CD4-positive, alpha-beta T cell (primary cell): ENCODE data around the gene TBX4. TPM values are rescaled to one million over a fixed set of nuclear protein-coding genes. Genes with fewer than 3 reads are reported as not detected.

Source experiments
- ATAC-seq: fragments of 200-7000 bp; cut with Tn5 transposase; one replicate; pipeline ENCODE4 v1.10.0; 2022; ENCODE audit warnings: mild to moderate bottlenecking; ENCODE audit not compliant: poor library complexity
- CTCF ChIA-PET: fragments of 350-600 bp; sonication (Branson Sonifier 250); formaldehyde crosslinking; loops from one replicate; lab custom pipeline; 2021; ENCODE audit warnings: antibody characterized with exemption, inconsistent platforms; lab: Charles Lee
- POLR2A ChIA-PET: fragments of 350-600 bp; sonication (Branson Sonifier 250); formaldehyde crosslinking; loops from one replicate; lab custom pipeline; 2021; ENCODE audit warnings: antibody characterized with exemption, inconsistent platforms; lab: Charles Lee
- DNase-seq, 14 experiments: peaks; one replicate each; pipeline ENCODE4 v3.0.0-alpha.2; 2013 to 2020; ENCODE audit warnings: mixed read lengths in 2 of 14
- H3K27ac ChIP-seq, 2 donors: one replicate each; pipeline versions ENCODE4 v1.5.1 to v1.7.0; 2013; ENCODE audit warnings: low read length in 2 of 2, low read depth in 1 of 2, mild to moderate bottlenecking in 1 of 2
- H3K27me3 ChIP-seq, 2 experiments: 1 replicate in 1 of 2; 2 replicates in 1 of 2; pipeline versions ENCODE4 v1.6.1 to v1.7.0; 2013; ENCODE audit warnings: low read length in 2 of 2, control low read depth in 1 of 2, mild to moderate bottlenecking in 1 of 2, moderate library complexity in 1 of 2; ENCODE audit not compliant: insufficient read depth in 2 of 2, control insufficient read depth in 1 of 2
- H3K36me3 ChIP-seq: one replicate; pipeline ENCODE4 v1.6.1; 2013; ENCODE audit warnings: low read length, control low read depth; ENCODE audit not compliant: insufficient read depth
- H3K4me1 ChIP-seq: one replicate; pipeline ENCODE4 v1.6.1; 2013; ENCODE audit warnings: low read length, control low read depth; ENCODE audit not compliant: insufficient read depth
- H3K4me3 ChIP-seq: one replicate; pipeline ENCODE4 v1.5.1; 2013; ENCODE audit warnings: mild to moderate bottlenecking, low read length, moderate library complexity
- H3K9me3 ChIP-seq, 2 experiments: 1 replicate in 1 of 2; 2 replicates in 1 of 2; pipeline versions ENCODE4 v1.6.1 to v1.7.0; 2013; ENCODE audit warnings: low read length in 2 of 2, mild to moderate bottlenecking in 2 of 2, control low read depth in 1 of 2, moderate library complexity in 1 of 2; ENCODE audit not compliant: control insufficient read depth in 1 of 2, insufficient read depth in 1 of 2
- H3K27ac Mint-ChIP-seq: one replicate; pipeline ENCODE4 v1.8.0; 2020; ENCODE audit warnings: mixed read lengths
- H3K27me3 Mint-ChIP-seq: one replicate; pipeline ENCODE4 v1.8.0; 2021; ENCODE audit warnings: mixed read lengths
- H3K36me3 Mint-ChIP-seq: one replicate; pipeline ENCODE4 v1.8.0; 2021; ENCODE audit warnings: low read depth, mixed read lengths
- H3K4me1 Mint-ChIP-seq: one replicate; pipeline ENCODE4 v1.8.0; 2021; ENCODE audit warnings: low read depth, mixed read lengths
- H3K4me3 Mint-ChIP-seq: one replicate; pipeline ENCODE4 v1.8.0; 2020; ENCODE audit warnings: mild to moderate bottlenecking, mixed read lengths
- H3K9me3 Mint-ChIP-seq: one replicate; pipeline ENCODE4 v1.8.0; 2020; ENCODE audit warnings: mixed read lengths
- intact Hi-C, 2 experiments: fragments of 100-400 bp; cut with DNase I in 1 of 2; cut with micrococcal nuclease in 1 of 2; formaldehyde crosslinking; loops; one replicate each; pipeline versions ENCODE4 v1.15.1 to v1.9.0; 2023 to 2025; cut with DNase I, micrococcal nuclease
- total RNA-seq, 174 experiments: library from RNA in 2 of 174; stranded (reverse) in 2 of 174; gene quantifications; one replicate each; pipeline ENCODE4 v1.2.3 and lab custom pipeline; 2021 to 2026
- TF ChIP-seq, protein P1 (sequence below): fragments of 200-600 bp; IDR thresholded peaks from one replicate; pipeline ENCODE4 v1.8.0; 2022; ENCODE audit warnings: antibody characterized with exemption, mild to moderate bottlenecking

TBX4 gene
- total RNA-seq, 2 experiments from 2014 or later = not detected

DNA sequence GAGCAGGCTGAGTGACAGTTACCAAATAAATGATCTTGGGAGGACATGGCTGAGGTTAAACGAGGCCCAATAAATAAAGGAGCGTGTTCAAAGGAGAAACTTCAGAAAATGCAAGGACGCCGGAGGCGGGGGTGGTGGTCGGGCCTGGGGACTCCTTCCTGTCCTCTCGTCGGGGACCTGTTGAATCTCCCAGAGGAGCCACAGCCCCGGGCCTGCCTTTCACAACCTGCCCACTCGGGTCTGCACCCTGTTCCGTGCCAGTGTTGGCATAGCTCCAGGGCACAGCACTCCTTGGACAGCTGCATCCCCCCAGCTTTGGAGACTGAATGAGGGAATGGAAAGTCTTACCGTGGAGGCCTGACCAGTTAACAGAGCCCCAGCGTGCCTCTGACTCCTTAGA lies 8.1 kb upstream of the TBX4 start:
- POLR2A ChIA-PET = no interaction called here
- H3K4me1 Mint-ChIP-seq = no peaks in the 10 kb centered on the region
- ATAC-seq (no peak), DNase-seq (no peak)
- peaks cover 2% of the 10 kb centered on the region for H3K36me3 Mint-ChIP-seq
- Histone ChIP-seq H3K4me1 (no peaks in the 10 kb centered on the region), H3K27ac (no peak overlapping the region), H3K36me3 (no peaks in the 10 kb centered on the region), H3K4me3 (no peak overlapping the region), H3K9me3 (no peaks in the 10 kb centered on the region), H3K27me3 (peaks cover 28 to 50% of the 10 kb centered on the region in 2 experiments)
- no peak overlapping the region for H3K4me3 Mint-ChIP-seq
- TF ChIP-seq, protein P1, sequence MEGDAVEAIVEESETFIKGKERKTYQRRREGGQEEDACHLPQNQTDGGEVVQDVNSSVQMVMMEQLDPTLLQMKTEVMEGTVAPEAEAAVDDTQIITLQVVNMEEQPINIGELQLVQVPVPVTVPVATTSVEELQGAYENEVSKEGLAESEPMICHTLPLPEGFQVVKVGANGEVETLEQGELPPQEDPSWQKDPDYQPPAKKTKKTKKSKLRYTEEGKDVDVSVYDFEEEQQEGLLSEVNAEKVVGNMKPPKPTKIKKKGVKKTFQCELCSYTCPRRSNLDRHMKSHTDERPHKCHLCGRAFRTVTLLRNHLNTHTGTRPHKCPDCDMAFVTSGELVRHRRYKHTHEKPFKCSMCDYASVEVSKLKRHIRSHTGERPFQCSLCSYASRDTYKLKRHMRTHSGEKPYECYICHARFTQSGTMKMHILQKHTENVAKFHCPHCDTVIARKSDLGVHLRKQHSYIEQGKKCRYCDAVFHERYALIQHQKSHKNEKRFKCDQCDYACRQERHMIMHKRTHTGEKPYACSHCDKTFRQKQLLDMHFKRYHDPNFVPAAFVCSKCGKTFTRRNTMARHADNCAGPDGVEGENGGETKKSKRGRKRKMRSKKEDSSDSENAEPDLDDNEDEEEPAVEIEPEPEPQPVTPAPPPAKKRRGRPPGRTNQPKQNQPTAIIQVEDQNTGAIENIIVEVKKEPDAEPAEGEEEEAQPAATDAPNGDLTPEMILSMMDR = no peak
- no peak overlapping the region for H3K27ac Mint-ChIP-seq
- CTCF ChIA-PET = interaction anchor here (0.5 kb wide), 1 partner anchor 28 kb away, joined by 3 read pairs; no protein-coding TSS in a partner anchor
- H3K27me3 Mint-ChIP-seq = peaks cover 82% of the 10 kb centered on the region
- peaks cover 6% of the 10 kb centered on the region for H3K9me3 Mint-ChIP-seq
- intact Hi-C loops = no loop called here

DNA sequence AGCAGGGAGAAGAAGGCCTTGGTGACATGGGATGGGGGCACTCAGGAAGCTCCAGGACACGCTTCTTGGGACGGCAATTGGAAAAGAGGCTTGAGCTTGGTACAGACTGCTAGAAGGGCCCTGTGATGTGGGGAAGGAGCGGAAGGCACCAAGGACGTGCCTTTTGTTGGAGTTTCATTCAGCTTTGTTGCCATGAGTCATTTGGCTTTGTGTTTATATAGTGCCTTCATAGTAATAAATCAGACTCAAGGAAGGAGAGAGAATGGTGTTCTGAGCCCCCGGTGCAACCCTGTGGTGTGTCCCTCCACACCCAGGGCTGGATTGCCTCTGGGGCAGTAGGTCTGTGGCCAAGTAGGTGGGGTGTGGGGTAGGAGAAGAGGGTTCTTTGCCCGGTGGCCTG lies 7.4 kb upstream of the TBX4 start:
- intact Hi-C loops = no loop called here
- Histone ChIP-seq H3K27me3 (peaks cover 26 to 56% of the 10 kb centered on the region in 2 experiments), H3K27ac (no peak overlapping the region), H3K9me3 (no peaks in the 10 kb centered on the region), H3K36me3 (no peaks in the 10 kb centered on the region), H3K4me1 (no peaks in the 10 kb centered on the region), H3K4me3 (no peak overlapping the region)
- ATAC-seq = no peak
- ChIA-PET CTCF (no interaction called here), POLR2A (no interaction called here)
- TF ChIP-seq, protein P1 = no peak
- Mint-ChIP-seq H3K4me3 (no peak overlapping the region), H3K9me3 (peaks cover 2% of the 10 kb centered on the region), H3K27ac (no peak overlapping the region), H3K4me1 (no peaks in the 10 kb centered on the region), H3K36me3 (no peaks in the 10 kb centered on the region), H3K27me3 (peaks cover 83% of the 10 kb centered on the region)
- DNase-seq = no peak

DNA sequence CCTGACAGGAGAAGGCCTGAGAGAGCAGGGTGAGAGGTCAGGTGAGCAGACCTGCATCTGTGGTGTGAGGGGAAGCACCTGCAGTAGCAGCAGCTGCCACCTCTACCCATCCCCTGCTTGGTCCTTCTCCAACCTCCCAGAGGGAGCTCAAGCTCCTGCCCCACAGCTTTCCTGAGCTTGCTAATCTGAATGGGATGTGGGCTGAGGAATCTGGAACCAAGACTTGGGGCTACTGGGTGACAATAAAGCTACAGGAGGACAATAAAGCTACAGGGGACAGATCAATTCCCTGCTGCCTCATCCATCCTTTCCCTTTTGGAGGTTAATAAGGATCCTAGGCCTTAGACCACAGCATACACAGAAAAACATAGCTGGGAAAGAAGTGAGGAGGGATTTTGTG lies 4.9 kb upstream of the TBX4 start:
- Histone ChIP-seq H3K4me1 (peaks cover 12% of the 10 kb centered on the region), H3K27ac (no peak overlapping the region), H3K36me3 (no peaks in the 10 kb centered on the region), H3K9me3 (peaks cover 0 to 14% of the 10 kb centered on the region in 2 experiments), H3K4me3 (no peak overlapping the region), H3K27me3 (peaks cover 37 to 70% of the 10 kb centered on the region in 2 experiments)
- POLR2A ChIA-PET = no interaction called here
- Mint-ChIP-seq H3K4me3 (no peak overlapping the region), H3K27ac (no peak overlapping the region), H3K4me1 (peaks cover 6% of the 10 kb centered on the region), H3K27me3 (peaks cover 76% of the 10 kb centered on the region), H3K9me3 (no peaks in the 10 kb centered on the region), H3K36me3 (no peaks in the 10 kb centered on the region)
- DNase-seq (no peak), ATAC-seq (no peak)
- CTCF ChIA-PET = interaction anchor here (0.6 kb wide), 1 partner anchor 13 kb away, joined by 3 read pairs; no protein-coding TSS in a partner anchor
- intact Hi-C loops = no loop called here
- TF ChIP-seq, protein P1 = no peak
